Measurements from ENCODE around the gene CXXC1.

- no peak for TF ChIP-seq POLR2A (IDR thresholded peaks at IDR 0.05)
- no peak for TF ChIP-seq CTCF (IDR thresholded peaks at IDR 0.05)
These were observed 11.0 kb downstream of the CXXC1 start for GRCh38 chr18:50276452-50276851.

Measured in upper lobe of left lung (tissue), 4 donors.